ENCODE results near the gene GBA3.

The GBA3 gene

GRCh38 chr4:22688236-22688635, 4.5 kb upstream of the GBA3 start:
- no peak overlapping the region for H3K4me3 ChIP-seq (ENCODE audit: low read depth, low read length)
- no peak for DNase-seq (ENCODE audit: low read depth)
- TF ChIP-seq, protein P1, sequence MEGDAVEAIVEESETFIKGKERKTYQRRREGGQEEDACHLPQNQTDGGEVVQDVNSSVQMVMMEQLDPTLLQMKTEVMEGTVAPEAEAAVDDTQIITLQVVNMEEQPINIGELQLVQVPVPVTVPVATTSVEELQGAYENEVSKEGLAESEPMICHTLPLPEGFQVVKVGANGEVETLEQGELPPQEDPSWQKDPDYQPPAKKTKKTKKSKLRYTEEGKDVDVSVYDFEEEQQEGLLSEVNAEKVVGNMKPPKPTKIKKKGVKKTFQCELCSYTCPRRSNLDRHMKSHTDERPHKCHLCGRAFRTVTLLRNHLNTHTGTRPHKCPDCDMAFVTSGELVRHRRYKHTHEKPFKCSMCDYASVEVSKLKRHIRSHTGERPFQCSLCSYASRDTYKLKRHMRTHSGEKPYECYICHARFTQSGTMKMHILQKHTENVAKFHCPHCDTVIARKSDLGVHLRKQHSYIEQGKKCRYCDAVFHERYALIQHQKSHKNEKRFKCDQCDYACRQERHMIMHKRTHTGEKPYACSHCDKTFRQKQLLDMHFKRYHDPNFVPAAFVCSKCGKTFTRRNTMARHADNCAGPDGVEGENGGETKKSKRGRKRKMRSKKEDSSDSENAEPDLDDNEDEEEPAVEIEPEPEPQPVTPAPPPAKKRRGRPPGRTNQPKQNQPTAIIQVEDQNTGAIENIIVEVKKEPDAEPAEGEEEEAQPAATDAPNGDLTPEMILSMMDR (IDR thresholded peaks at IDR 0.05; ENCODE audit: low read depth, low read length, missing control alignments) = no peak

- no peak overlapping the region for H3K4me3 ChIP-seq (ENCODE audit: low read depth, low read length)
- TF ChIP-seq, protein P1 (IDR thresholded peaks at IDR 0.05; ENCODE audit: low read depth, low read length, missing control alignments) = no peak
- DNase-seq (ENCODE audit: low read depth) = no peak
Measured at GRCh38 chr4:22689428-22689827, 3.3 kb upstream of the GBA3 start.

GRCh38 chr4:22695029-22695428, 2.3 kb downstream of the GBA3 start:
- DNase-seq (ENCODE audit: low read depth) = no peak
- no peak overlapping the region for H3K4me3 ChIP-seq (ENCODE audit: low read depth, low read length)
- TF ChIP-seq, protein P1 (IDR thresholded peaks at IDR 0.05; ENCODE audit: low read depth, low read length, missing control alignments) = no peak

DNA sequence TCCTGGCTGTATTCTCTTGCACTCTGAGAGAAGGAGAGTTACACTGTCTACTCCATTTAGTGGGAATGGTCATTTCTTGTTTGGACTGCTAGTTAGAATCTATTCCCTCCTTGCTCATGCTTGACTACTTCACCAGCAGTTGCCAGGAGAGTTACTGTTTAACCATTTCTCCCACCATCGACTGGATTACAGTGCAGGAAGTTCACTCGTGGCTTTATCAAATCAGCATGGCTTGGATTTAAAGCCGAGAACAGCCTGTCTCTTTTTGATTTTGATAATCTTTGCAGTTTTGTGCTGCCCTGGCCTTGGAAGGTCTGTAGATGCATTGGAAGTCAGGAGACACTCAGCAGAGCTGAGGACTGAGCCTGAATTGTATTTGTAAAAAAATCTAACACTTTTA, 3.2 kb downstream of the GBA3 start:
- no peak overlapping the region for H3K4me3 ChIP-seq (ENCODE audit: low read depth, low read length)
- no peak for DNase-seq (ENCODE audit: low read depth)
- TF ChIP-seq, protein P1 (IDR thresholded peaks at IDR 0.05; ENCODE audit: low read depth, low read length, missing control alignments) = no peak

DNA sequence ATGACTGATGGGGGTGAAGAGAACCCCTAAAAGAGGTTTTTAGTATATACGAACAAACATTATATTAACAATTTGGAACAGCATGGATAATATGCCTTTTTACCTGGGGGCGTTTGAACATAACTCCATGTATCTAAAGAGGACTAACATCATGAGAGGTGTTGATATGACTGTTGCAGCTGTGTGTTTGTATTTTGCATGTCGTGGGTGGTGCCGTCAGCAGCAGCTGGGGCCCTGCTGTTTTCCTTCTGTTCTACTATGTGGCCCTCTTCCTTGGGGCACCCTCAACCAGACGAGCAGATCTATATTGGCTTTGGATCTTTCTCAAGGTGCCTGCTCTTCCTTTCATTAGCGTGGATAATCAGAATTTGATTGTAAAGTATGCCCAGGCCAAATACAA, 11.2 kb downstream of the GBA3 start:
- TF ChIP-seq, protein P1 (IDR thresholded peaks at IDR 0.05; ENCODE audit: low read depth, low read length, missing control alignments) = no peak
- DNase-seq (ENCODE audit: low read depth) = no peak

DNA sequence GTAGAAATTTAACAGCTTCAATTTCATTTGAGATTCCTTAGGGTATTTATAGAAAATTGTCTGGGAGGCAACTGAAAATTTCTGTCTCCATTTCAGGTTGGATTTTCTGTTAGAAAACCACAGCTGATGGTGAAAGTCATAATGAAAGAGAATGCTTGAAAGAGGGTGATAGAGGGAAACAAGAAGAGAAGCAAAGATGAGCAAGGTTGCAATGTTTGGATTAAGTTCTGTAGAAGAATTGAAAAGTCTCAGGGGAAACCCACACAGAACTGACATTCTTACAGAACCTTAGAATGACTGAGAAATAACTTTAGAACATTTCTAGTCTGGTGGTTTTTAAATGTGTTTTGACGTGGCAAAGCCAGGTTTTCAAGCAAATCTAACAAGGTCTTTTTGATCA, 14.7 kb downstream of the GBA3 start:
- TF ChIP-seq, protein P1 (IDR thresholded peaks at IDR 0.05; ENCODE audit: low read depth, low read length, missing control alignments) = no peak
- no peak overlapping the region for H3K4me3 ChIP-seq (ENCODE audit: low read depth, low read length)
- no peak for DNase-seq (ENCODE audit: low read depth)

More for the DNA sequence above, 11.2 kb downstream of the GBA3 start:
- no peak overlapping the region for H3K4me3 ChIP-seq (ENCODE audit: low read depth, low read length)

DNA sequence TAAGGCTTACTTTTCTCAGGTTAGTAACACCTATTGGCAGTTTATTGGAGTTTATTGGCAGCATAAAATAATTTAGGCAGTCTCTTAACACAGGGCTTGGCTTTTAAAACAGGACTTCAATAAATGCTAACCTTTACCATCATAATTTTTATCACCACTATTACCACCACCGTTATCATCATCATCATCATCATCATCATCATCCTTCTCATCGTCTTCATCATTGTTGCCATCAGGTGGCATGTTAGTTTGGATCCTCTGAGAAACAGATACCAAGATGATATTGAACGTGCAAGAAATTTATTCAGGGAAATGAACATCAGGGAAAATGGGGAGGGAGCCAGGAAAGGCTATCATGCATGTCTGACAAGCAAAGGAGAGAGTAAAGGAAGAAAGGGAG, 16.2 kb downstream of the GBA3 start:
- H3K4me3 ChIP-seq (ENCODE audit: low read depth, low read length) = no peak overlapping the region
- TF ChIP-seq, protein P1 (IDR thresholded peaks at IDR 0.05; ENCODE audit: low read depth, low read length, missing control alignments) = no peak
- no peak for DNase-seq (ENCODE audit: low read depth)

Data from GM12864 (cell line).